ENCODE results near the gene FXYD6. TPM values are rescaled to one million over a fixed set of nuclear protein-coding genes. Genes with fewer than 3 reads are reported as not detected.
A peak's percentile ranks its signal among the peaks of the same experiment; 100 is the strongest.
"Not testable (repeated sequence)": the region's sequence is repeated elsewhere in the genome, so short reads cannot be mapped to it uniquely, and the experiment has no call there.

Gene FXYD6
- total and polyA plus RNA-seq, 11 donors = 24.6 to 54.0 (median 39.5) TPM

GRCh38 chr11:117816151-117816741 lies 60.2 kb downstream of the FXYD6 start:
- intact Hi-C loops (cut with DNase I) = loop anchor here in 7 of 10 donors (2.0 to 5.0 kb wide), 6 partner anchors 131 to 389 kb away; no protein-coding TSS in a partner anchor
- H3K27ac ChIP-seq = peak overlapping the region in 7 of 12 donors; percentile 13 to 87 (median 41)

GRCh38 chr11:117815262-117815803 lies 61.1 kb downstream of the FXYD6 start:
- H3K36me3 ChIP-seq = no peaks in the 10 kb centered on the region
- H3K27me3 ChIP-seq = no peaks in the 10 kb centered on the region
- intact Hi-C loops (cut with DNase I) = loop anchor here in 7 of 10 donors (5.0 kb wide), 5 partner anchors 132 to 388 kb away; no protein-coding TSS in a partner anchor
- TF ChIP-seq CTCF (IDR thresholded peaks at IDR 0.05) = no peak
- TF ChIP-seq POLR2A (IDR thresholded peaks at IDR 0.05) = no peak
- ATAC-seq (peak in 3 of 4 donors; percentile 16 to 44 (median 23)), DNase-seq (peak in 3 of 5 donors; percentile 52 to 77 (median 55))
- peak overlapping the region in 1 of 12 donors; percentile 31 for H3K4me3 ChIP-seq
- H3K4me1 ChIP-seq = peaks cover 0 to 55% (median 26%) of the 10 kb centered on the region in 12 donors
- 40 to 65% (median 54%) methylated on average over 5 to 7 of the region's 7 CpGs for WGBS, 4 donors
- no peaks in the 10 kb centered on the region for H3K9me3 ChIP-seq
- peak overlapping the region in 6 of 12 donors; percentile 24 to 87 (median 36) for H3K27ac ChIP-seq

More at GRCh38 chr11:117816151-117816741, 60.2 kb downstream of the FXYD6 start:
- DNase-seq (peak in 3 of 5 donors; percentile 36 to 58 (median 39)), ATAC-seq (peak in 2 of 4 donors; percentile 5 to 11)
- Histone ChIP-seq H3K27me3 (no peaks in the 10 kb centered on the region), H3K9me3 (no peaks in the 10 kb centered on the region), H3K4me3 (peak overlapping the region in 3 of 12 donors; percentile 17 to 47 (median 31)), H3K36me3 (no peaks in the 10 kb centered on the region), H3K4me1 (peaks cover 0 to 55% (median 26%) of the 10 kb centered on the region in 12 donors)
- 75 to 91% (median 84%) methylated on average over 17 to 20 of the region's 20 CpGs for WGBS, 4 donors
- TF ChIP-seq CTCF (IDR thresholded peaks at IDR 0.05) = no peak
- TF ChIP-seq POLR2A (IDR thresholded peaks at IDR 0.05) = no peak

- peak in 3 of 5 donors; percentile 50 to 86 (median 72) for DNase-seq
- WGBS, 4 donors = 36 to 49% (median 41%) methylated on average over 11 to 14 of the region's 14 CpGs
- Histone ChIP-seq H3K36me3 (no peaks in the 10 kb centered on the region), H3K9me3 (no peaks in the 10 kb centered on the region), H3K27ac (peak overlapping the region in 3 of 12 donors; percentile 23 to 87 (median 75)), H3K4me3 (no peak overlapping the region), H3K4me1 (peaks cover 0 to 56% (median 26%) of the 10 kb centered on the region in 12 donors), H3K27me3 (no peaks in the 10 kb centered on the region)
- intact Hi-C loops (cut with DNase I) = loop anchor here in 7 of 10 donors (5.0 kb wide), 5 partner anchors 132 to 388 kb away; no protein-coding TSS in a partner anchor
- TF ChIP-seq POLR2A (IDR thresholded peaks at IDR 0.05) = no peak
- no peak for TF ChIP-seq CTCF (IDR thresholded peaks at IDR 0.05)
- ATAC-seq = no peak
These were observed 61.6 kb downstream of the FXYD6 start for GRCh38 chr11:117814766-117815261.

GRCh38 chr11:117814204-117814765 lies 62.2 kb downstream of the FXYD6 start:
- Histone ChIP-seq H3K27ac (peak overlapping the region in 1 of 12 donors; percentile 87), H3K27me3 (no peaks in the 10 kb centered on the region), H3K9me3 (no peaks in the 10 kb centered on the region), H3K4me3 (no peak overlapping the region), H3K36me3 (no peaks in the 10 kb centered on the region), H3K4me1 (peaks cover 0 to 58% (median 26%) of the 10 kb centered on the region in 12 donors)
- intact Hi-C loops (cut with DNase I) = no loop called here
- ATAC-seq (no peak), DNase-seq (no peak)
- TF ChIP-seq CTCF (IDR thresholded peaks at IDR 0.05) = no peak
- TF ChIP-seq POLR2A (IDR thresholded peaks at IDR 0.05) = no peak
- 87 to 95% (median 88%) methylated on average over 7 of the region's 7 CpGs for WGBS, 4 donors

- peak in 1 of 5 donors; percentile 28 for DNase-seq
- H3K9me3 ChIP-seq; H3K36me3 ChIP-seq; intact Hi-C loops (cut with DNase I); ATAC-seq; H3K4me3 ChIP-seq: not testable (repeated sequence)
- WGBS, 4 donors = 87 to 91% (median 89%) methylated on average over 12 of the region's 12 CpGs
- peak overlapping the region in 2 of 12 donors; percentile 57 to 70 for H3K27ac ChIP-seq
- peaks cover 0 to 12% (median 0%) of the 10 kb centered on the region in 9 donors for H3K27me3 ChIP-seq
- peaks cover 0 to 32% (median 7%) of the 10 kb centered on the region in 12 donors for H3K4me1 ChIP-seq
These were observed 66.4 kb downstream of the FXYD6 start for GRCh38 chr11:117810056-117810451.
